Activated CD4-positive, alpha-beta memory T cell treated with anti-CD3 and anti-CD28 coated beads, Interleukin-2, amount 10 ng/mL, durations not matched to agents 7 days and 5 days (primary cell): Measurements from ENCODE around the gene TOX3. TPM values are rescaled to one million over a fixed set of nuclear protein-coding genes. Genes with fewer than 3 reads are reported as not detected.

Experiments
- CTCF ChIA-PET: fragments of 350-600 bp; sonication (Branson Sonifier 250); formaldehyde crosslinking; loops from one replicate; lab custom pipeline; 2021; ENCODE audit warnings: antibody characterized with exemption, inconsistent platforms; lab: Charles Lee
- POLR2A ChIA-PET: fragments of 350-600 bp; sonication (Branson Sonifier 250); formaldehyde crosslinking; loops from one replicate; lab custom pipeline; 2021; ENCODE audit warnings: antibody characterized with exemption; lab: Charles Lee
- DNase-seq: peaks from one replicate; pipeline ENCODE4 v3.0.0-alpha.2; 2020
- H3K27ac Mint-ChIP-seq: one replicate; pipeline ENCODE4 v1.8.0; 2021; ENCODE audit warnings: mild to moderate bottlenecking, mixed read lengths
- H3K27me3 Mint-ChIP-seq: one replicate; pipeline ENCODE4 v1.8.0; 2021; ENCODE audit warnings: mixed read lengths
- H3K36me3 Mint-ChIP-seq: one replicate; pipeline ENCODE4 v1.8.0; 2021; ENCODE audit warnings: low read depth, mixed read lengths
- H3K4me1 Mint-ChIP-seq: one replicate; pipeline ENCODE4 v1.8.0; 2021; ENCODE audit warnings: mixed read lengths
- H3K4me3 Mint-ChIP-seq: one replicate; pipeline ENCODE4 v1.8.0; 2021; ENCODE audit warnings: mild to moderate bottlenecking, mixed read lengths
- H3K9me3 Mint-ChIP-seq: one replicate; pipeline ENCODE4 v1.8.0; 2021; ENCODE audit warnings: mixed read lengths
- total RNA-seq, 2 experiments: library from RNA; stranded (reverse); gene quantifications; one replicate each; pipeline ENCODE4 v1.2.3, GENCODE V29; 2021

TOX3 gene
- total RNA-seq, 2 experiments from 2014 or later: not detected

DNA sequence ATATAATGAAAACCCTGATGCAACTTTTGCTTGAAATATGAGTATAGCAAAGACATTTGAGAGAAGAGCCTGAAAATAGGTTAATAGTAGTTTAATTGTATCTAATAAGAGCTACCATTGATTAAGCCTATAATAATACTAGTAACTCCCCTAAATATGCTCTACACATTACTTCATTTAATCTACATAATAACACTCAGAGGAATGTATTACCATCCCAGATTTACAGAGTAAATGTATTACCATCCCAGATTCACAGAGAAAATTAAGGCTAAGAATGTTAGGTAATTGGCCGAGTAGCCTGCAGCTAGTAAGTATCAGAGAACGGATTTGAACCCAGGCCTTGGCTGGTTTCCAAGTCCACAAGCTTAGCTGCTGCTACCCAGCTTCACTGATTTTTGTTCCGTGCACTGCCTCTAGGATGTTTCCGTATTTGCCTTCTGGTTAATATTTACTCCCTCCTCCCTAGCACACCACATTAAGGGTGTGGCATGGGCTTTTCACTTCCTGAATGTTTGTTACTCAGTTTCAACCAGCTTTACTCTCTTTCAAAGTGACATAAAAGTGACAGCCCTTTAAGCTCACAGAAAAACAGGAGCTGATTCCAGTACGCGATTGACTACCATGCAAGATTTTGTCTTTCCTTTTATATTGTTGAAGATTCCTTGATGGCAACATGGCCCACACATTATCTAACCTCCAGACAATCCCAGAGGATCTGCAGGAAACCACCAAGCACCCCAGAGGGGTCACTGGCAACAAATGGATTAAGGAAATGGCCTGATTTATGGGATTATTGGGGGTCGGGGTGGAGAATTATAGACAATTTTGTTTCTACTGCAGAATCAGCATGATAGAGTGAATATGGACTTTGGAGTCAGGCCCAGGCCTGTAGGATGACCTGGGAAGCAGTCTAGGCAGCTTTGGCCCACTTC, 26.7 kb upstream of the TOX3 start:
- H3K27me3 Mint-ChIP-seq: no peaks in the 10 kb centered on the region
- H3K36me3 Mint-ChIP-seq: no peaks in the 10 kb centered on the region
- DNase-seq: no peak
- ChIA-PET POLR2A (no interaction called here), CTCF (no interaction called here)
- peaks cover 6% of the 10 kb centered on the region for H3K9me3 Mint-ChIP-seq
- no peak overlapping the region for H3K27ac Mint-ChIP-seq
- H3K4me3 Mint-ChIP-seq: no peak overlapping the region
- H3K4me1 Mint-ChIP-seq: no peaks in the 10 kb centered on the region

- no peaks in the 10 kb centered on the region for H3K27me3 Mint-ChIP-seq
- POLR2A ChIA-PET: no interaction called here
- peaks cover 6% of the 10 kb centered on the region for H3K9me3 Mint-ChIP-seq
- H3K27ac Mint-ChIP-seq: no peak overlapping the region
- no peak overlapping the region for H3K4me3 Mint-ChIP-seq
- H3K4me1 Mint-ChIP-seq: no peaks in the 10 kb centered on the region
- DNase-seq: no peak
- CTCF ChIA-PET: no interaction called here
- no peaks in the 10 kb centered on the region for H3K36me3 Mint-ChIP-seq
These were observed 25.7 kb upstream of the TOX3 start for GRCh38 chr16:52572656-52573055.

DNA sequence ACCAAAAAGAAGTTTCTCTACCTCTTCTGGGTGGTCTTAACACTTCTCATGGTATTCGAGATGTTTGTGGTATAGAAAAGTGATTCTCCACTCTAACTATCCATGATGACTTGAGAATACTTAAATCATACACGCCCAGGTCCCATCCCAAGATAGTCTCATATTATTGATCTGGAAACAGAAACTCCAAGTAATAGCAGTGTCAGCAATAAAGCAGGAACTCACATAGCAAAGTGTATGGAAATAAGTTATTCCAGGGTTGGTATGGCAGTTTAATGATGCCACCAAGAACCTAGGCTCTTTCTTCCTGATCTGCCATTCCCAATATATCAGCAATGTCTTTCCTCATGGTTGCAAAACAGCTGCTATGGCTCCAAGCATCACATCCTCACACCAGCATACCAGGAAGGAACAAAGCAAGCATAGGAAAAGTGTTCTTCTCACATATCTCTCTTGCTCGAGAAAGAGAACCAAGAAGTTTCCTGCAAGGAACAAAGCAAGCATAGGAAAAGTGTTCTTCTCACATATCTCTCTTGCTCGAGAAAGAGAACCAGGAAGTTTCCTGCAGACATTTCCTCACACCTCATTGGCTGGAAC, 23.6 kb upstream of the TOX3 start:
- no peaks in the 10 kb centered on the region for H3K4me1 Mint-ChIP-seq
- CTCF ChIA-PET: no interaction called here
- peaks cover 6% of the 10 kb centered on the region for H3K9me3 Mint-ChIP-seq
- no peaks in the 10 kb centered on the region for H3K36me3 Mint-ChIP-seq
- no peaks in the 10 kb centered on the region for H3K27me3 Mint-ChIP-seq
- no peak overlapping the region for H3K4me3 Mint-ChIP-seq
- no peak overlapping the region for H3K27ac Mint-ChIP-seq
- DNase-seq: no peak
- POLR2A ChIA-PET: no interaction called here

DNA sequence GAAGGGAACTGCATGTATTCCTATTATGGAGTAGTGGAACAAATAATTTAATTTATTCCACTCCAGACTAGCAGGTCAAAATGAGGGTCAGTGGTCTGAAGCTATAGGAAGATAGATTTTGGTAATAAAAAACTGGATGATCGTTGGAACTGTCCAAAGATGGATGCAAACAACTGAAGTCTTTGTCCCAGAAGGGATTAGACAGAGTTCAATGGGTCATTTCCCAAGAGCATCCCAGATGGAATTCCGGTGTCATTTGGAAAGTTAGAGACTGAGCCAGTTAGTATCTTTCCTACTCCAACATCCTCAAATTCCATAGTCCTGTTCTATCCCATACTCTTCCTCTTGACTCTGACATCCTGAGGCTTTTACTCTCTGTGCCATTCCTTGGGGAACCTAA, 22.8 kb upstream of the TOX3 start:
- no peaks in the 10 kb centered on the region for H3K4me1 Mint-ChIP-seq
- peaks cover 6% of the 10 kb centered on the region for H3K9me3 Mint-ChIP-seq
- H3K4me3 Mint-ChIP-seq: no peak overlapping the region
- H3K36me3 Mint-ChIP-seq: no peaks in the 10 kb centered on the region
- H3K27me3 Mint-ChIP-seq: no peaks in the 10 kb centered on the region
- CTCF ChIA-PET: no interaction called here
- DNase-seq: no peak
- POLR2A ChIA-PET: no interaction called here
- no peak overlapping the region for H3K27ac Mint-ChIP-seq

DNA sequence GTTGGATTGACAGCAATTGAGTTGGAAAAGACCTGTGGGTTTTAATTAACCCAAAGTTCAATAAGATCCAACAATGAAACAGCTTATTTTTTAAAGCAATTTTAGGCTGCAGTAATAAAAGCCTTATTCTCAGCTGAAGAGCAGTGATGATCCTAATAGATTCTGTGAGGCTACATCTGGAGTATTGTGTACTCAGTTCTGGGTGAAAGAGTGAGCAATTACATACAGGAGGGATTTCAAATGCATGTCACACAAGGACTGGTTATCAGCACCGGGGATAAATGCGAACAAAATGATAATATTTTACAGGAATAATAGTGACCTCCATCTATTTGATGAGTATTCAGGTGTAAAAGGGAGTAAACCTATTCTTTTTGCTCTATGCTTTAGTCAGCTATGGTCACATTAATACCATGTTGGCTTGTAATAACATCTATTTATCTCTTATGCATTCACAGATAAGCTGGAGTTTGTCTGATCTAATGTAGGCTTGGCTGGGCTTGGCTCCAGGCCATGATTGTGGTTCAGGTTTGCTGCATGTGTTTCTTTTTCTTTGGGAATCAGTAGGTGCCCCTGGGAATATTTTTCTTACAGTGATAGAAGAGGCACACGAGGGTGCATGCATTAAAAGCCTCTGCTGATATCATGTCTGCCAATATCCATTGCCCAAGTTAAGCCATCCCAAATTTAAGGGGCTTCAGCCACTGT, 22.2 kb upstream of the TOX3 start:
- ChIA-PET CTCF (no interaction called here), POLR2A (no interaction called here)
- DNase-seq: no peak
- no peak overlapping the region for H3K4me3 Mint-ChIP-seq
- H3K4me1 Mint-ChIP-seq: no peaks in the 10 kb centered on the region
- peaks cover 6% of the 10 kb centered on the region for H3K9me3 Mint-ChIP-seq
- H3K36me3 Mint-ChIP-seq: no peaks in the 10 kb centered on the region
- no peaks in the 10 kb centered on the region for H3K27me3 Mint-ChIP-seq
- no peak overlapping the region for H3K27ac Mint-ChIP-seq

GRCh38 chr16:52568495-52568894, 21.6 kb upstream of the TOX3 start:
- DNase-seq: no peak
- Mint-ChIP-seq H3K4me3 (no peak overlapping the region), H3K27ac (no peak overlapping the region), H3K9me3 (peaks cover 6% of the 10 kb centered on the region), H3K27me3 (no peaks in the 10 kb centered on the region), H3K4me1 (no peaks in the 10 kb centered on the region), H3K36me3 (no peaks in the 10 kb centered on the region)
- ChIA-PET CTCF (no interaction called here), POLR2A (no interaction called here)

- no peaks in the 10 kb centered on the region for H3K27me3 Mint-ChIP-seq
- H3K36me3 Mint-ChIP-seq: no peaks in the 10 kb centered on the region
- H3K4me1 Mint-ChIP-seq: no peaks in the 10 kb centered on the region
- H3K4me3 Mint-ChIP-seq: no peak overlapping the region
- peaks cover 6% of the 10 kb centered on the region for H3K9me3 Mint-ChIP-seq
- no peak for DNase-seq
- CTCF ChIA-PET: no interaction called here
- POLR2A ChIA-PET: no interaction called here
- no peak overlapping the region for H3K27ac Mint-ChIP-seq
These were observed 20.2 kb upstream of the TOX3 start for GRCh38 chr16:52567193-52567592.

DNA sequence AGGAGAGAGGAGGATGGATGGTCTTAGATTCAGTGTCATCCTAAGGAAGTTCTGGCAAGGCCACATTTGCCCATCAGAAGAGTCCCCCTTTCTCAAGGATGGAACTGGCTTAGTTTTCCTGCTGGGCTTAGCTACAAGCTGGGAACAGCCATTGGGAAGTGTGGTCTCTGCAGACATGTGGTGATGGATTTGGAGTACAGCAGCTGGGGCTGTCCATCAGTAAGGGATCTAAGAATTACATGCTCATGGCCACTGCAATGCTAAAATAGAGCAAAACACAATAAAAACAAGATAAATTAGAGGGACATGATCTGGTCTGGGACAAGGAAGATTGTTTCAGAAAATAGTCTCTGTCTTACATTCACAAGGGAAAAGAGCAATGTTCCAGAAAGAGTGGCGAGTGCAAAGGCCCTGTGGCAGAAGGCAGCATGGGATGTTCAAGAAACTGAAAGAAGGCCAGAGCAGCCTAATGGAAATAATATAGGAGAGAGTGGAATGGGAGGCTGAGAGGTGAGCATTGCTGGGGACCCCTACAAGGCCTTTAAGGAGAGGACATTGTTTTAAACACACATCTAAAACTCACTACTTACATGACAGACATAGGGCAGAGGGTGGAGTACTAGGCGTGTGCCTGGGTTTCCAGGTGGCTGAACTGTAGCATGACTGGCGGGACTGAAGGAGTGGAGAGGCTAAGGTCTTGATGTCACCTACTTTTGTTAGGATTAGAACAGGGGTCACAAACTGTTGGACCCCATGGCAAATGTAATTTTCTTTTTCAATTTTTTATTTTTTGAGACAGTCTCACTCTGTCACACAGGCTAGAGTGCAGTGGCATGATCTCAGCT, 17.0 kb upstream of the TOX3 start:
- no peaks in the 10 kb centered on the region for H3K4me1 Mint-ChIP-seq
- H3K4me3 Mint-ChIP-seq: no peak overlapping the region
- H3K27me3 Mint-ChIP-seq: no peaks in the 10 kb centered on the region
- no peak for DNase-seq
- CTCF ChIA-PET: no interaction called here
- no peak overlapping the region for H3K27ac Mint-ChIP-seq
- POLR2A ChIA-PET: no interaction called here
- no peaks in the 10 kb centered on the region for H3K36me3 Mint-ChIP-seq
- no peaks in the 10 kb centered on the region for H3K9me3 Mint-ChIP-seq

- CTCF ChIA-PET: no interaction called here
- no peaks in the 10 kb centered on the region for H3K27me3 Mint-ChIP-seq
- no peaks in the 10 kb centered on the region for H3K36me3 Mint-ChIP-seq
- no peaks in the 10 kb centered on the region for H3K4me1 Mint-ChIP-seq
- H3K27ac Mint-ChIP-seq: no peak overlapping the region
- POLR2A ChIA-PET: no interaction called here
- DNase-seq: no peak
- H3K4me3 Mint-ChIP-seq: no peak overlapping the region
- no peaks in the 10 kb centered on the region for H3K9me3 Mint-ChIP-seq
These were observed 15.8 kb upstream of the TOX3 start for GRCh38 chr16:52562770-52563169.

DNA sequence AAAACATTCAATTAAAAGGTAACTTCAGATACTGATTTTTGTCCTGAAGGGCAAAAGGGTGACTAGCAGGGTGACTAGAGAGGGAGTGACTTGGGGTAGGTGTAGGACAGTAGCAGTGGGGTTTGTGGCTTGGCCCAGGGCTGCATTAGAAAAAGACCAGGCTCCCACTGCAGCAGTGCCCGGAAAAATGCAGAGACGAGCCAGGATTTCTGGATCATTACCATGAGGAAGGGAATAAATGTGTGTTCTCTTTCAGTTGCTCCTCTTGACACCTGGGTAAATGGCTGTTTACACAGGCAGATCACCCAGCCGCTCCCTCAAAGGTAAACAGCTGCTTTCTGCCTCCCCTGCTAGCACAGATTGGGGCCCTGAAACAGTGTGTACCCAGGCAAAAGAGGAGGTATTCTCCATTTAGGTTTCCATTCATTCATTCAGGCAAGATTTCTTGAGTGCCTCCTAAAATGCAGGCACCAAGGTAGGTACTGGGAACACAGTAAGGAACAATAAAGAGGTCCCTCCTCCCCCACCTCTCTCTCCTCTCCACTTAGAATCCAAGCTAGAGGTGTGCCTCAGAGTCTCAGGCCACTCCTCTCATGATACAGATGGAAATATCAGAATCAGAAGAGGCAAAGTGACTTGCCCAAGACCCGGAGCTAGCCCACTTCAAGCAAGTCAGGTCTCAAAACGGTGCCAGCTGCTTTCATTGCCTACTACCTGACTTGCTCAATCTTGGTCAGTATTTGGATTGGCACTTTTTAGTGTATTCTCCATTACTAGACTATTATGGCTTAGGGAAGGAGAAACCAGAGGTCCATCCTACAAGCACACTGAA, 15.2 kb upstream of the TOX3 start:
- no peak for DNase-seq
- peaks cover 2% of the 10 kb centered on the region for H3K9me3 Mint-ChIP-seq
- POLR2A ChIA-PET: no interaction called here
- H3K4me1 Mint-ChIP-seq: no peaks in the 10 kb centered on the region
- no peak overlapping the region for H3K4me3 Mint-ChIP-seq
- H3K27me3 Mint-ChIP-seq: no peaks in the 10 kb centered on the region
- CTCF ChIA-PET: no interaction called here
- H3K36me3 Mint-ChIP-seq: no peaks in the 10 kb centered on the region
- no peak overlapping the region for H3K27ac Mint-ChIP-seq

- Mint-ChIP-seq H3K4me3 (no peak overlapping the region), H3K4me1 (no peaks in the 10 kb centered on the region), H3K27ac (no peak overlapping the region), H3K36me3 (no peaks in the 10 kb centered on the region), H3K9me3 (peaks cover 2% of the 10 kb centered on the region), H3K27me3 (no peaks in the 10 kb centered on the region)
- ChIA-PET POLR2A (no interaction called here), CTCF (no interaction called here)
- no peak for DNase-seq
These were observed 11.5 kb upstream of the TOX3 start for GRCh38 chr16:52558448-52558847.

- DNase-seq: no peak
- CTCF ChIA-PET: no interaction called here
- H3K27ac Mint-ChIP-seq: no peak overlapping the region
- H3K9me3 Mint-ChIP-seq: peaks cover 2% of the 10 kb centered on the region
- no peaks in the 10 kb centered on the region for H3K36me3 Mint-ChIP-seq
- no peaks in the 10 kb centered on the region for H3K27me3 Mint-ChIP-seq
- POLR2A ChIA-PET: no interaction called here
- H3K4me3 Mint-ChIP-seq: no peak overlapping the region
- no peaks in the 10 kb centered on the region for H3K4me1 Mint-ChIP-seq
These were observed 10.3 kb upstream of the TOX3 start for GRCh38 chr16:52557236-52557635.
